GM12801 (cell line): ENCODE measurements around the gene DGKD.

Source experiments
- CTCF ChIP-seq: IDR thresholded peaks from one replicate; pipeline ENCODE4 v1.5.1; 2011; ENCODE audit warnings: control low read depth; ENCODE audit not compliant: insufficient read length; ENCODE audit errors: extremely low read depth

Gene DGKD

GRCh38 chr2:233329489-233330135, 24.7 kb upstream of the DGKD start:
- TF ChIP-seq CTCF, result no peak

DNA sequence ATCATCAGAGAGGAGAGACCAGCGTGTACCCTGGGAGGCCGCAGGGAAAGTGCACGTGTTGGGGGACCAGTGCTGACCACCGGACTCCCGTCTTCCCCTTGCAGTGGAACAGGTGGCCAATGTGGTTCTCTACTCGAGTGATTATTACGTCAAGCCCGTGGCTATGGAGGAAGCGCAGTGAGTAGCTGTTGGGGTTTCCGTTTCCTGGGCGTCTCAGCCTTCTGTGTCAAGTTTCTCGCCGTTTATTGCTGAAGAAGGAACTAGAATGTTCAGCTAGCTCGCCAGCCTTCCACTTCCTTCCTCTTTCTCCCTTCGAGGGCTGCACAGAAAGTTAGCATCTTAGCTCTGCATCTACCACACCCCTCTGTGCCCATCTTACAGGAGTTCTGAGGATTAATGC, 22.8 kb upstream of the DGKD start:
- TF ChIP-seq CTCF, result no peak

DNA sequence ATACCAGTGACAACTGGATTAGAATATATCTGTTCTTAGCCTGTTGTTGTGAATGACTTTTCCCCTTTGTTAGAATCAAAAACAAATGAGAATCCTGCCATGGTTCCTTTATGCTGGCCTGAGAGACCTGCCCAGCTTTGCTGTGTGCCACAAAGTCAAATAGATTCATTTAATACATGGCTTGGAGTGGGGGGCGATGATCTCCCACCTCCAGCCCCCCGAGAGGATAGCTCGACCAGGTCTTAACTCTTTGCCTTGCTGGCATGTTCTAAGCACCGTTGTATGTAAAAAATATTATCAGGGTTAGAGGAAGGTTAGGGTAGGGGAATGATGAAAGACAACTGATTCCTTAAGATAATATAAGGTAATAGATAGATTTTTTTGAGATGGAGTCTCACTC, 22.2 kb upstream of the DGKD start:
- TF ChIP-seq CTCF, result no peak

- no peak for TF ChIP-seq CTCF
Observed at GRCh38 chr2:233334915-233335314, 19.4 kb upstream of the DGKD start.

GRCh38 chr2:233336541-233336940, 17.8 kb upstream of the DGKD start:
- TF ChIP-seq CTCF, result no peak

DNA sequence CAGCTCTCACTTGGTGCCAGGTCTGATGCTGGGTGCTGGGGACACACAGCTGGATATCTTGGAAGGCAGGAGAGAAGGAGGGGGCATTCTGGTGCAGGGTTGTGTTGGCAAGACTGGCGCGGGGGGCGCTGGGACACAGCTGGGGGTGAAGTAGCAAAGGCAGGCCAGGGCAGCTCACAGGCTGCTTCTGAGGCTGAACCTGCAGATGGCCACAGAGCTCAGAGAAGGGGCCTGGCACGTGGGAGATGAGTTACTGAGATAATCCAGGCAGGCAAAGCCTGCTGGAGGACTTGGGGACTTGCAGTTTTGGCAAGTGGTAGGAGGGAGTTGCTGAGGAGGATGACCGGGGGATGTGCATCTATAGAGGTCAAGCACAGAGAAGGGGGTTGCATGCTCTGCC, 16.2 kb upstream of the DGKD start:
- TF ChIP-seq CTCF, result no peak

- TF ChIP-seq CTCF, result no peak
Observed at GRCh38 chr2:233338812-233339368, 15.4 kb upstream of the DGKD start.
